Trophoblast cell (in vitro differentiated cells and primary cell): Measurements from ENCODE around the gene ATP1B2.
"Not testable (repeated sequence)": the region's sequence is repeated elsewhere in the genome, so short reads cannot be mapped to it uniquely, and the experiment has no call there.

ENCODE experiments used
- DNase-seq, 2 donors: peaks; one replicate each; pipeline ENCODE4 v3.0.0-alpha.2; 2016
- H2AFZ ChIP-seq: 2 replicates; pipeline ENCODE4 v1.6.1; 2013; ENCODE audit warnings: low read length, moderate library complexity, mild to moderate bottlenecking; ENCODE audit not compliant: insufficient read depth, poor library complexity
- H2AK5ac ChIP-seq: 2 replicates; pipeline ENCODE4 v1.6.1; 2013; ENCODE audit warnings: mild to moderate bottlenecking, low read length
- H2BK120ac ChIP-seq: 2 replicates; pipeline ENCODE4 v1.6.1; 2013; ENCODE audit warnings: low read length, mild to moderate bottlenecking, moderate library complexity; ENCODE audit not compliant: insufficient read depth, poor library complexity
- H2BK12ac ChIP-seq: 2 replicates; pipeline ENCODE4 v1.6.1; 2013; ENCODE audit warnings: mild to moderate bottlenecking, low read length, moderate library complexity
- H2BK5ac ChIP-seq: 2 replicates; pipeline ENCODE4 v1.6.1; 2013; ENCODE audit warnings: low read length, low read depth, moderate library complexity, mild to moderate bottlenecking; ENCODE audit not compliant: poor library complexity
- H3K14ac ChIP-seq: 2 replicates; pipeline ENCODE4 v1.6.1; 2013; ENCODE audit warnings: mild to moderate bottlenecking, low read length
- H3K18ac ChIP-seq: 2 replicates; pipeline ENCODE4 v1.6.1; 2013; ENCODE audit warnings: mild to moderate bottlenecking, low read length
- H3K23ac ChIP-seq: 2 replicates; pipeline ENCODE4 v1.6.1; 2013; ENCODE audit warnings: low read length
- H3K27ac ChIP-seq: 2 replicates; pipeline ENCODE4 v1.5.1; 2013; ENCODE audit warnings: low read depth, mild to moderate bottlenecking, inconsistent platforms, low read length, moderate library complexity
- H3K27me3 ChIP-seq: 2 replicates; pipeline ENCODE4 v1.6.1; 2013; ENCODE audit warnings: inconsistent platforms, mild to moderate bottlenecking, low read length, moderate library complexity; ENCODE audit not compliant: insufficient read depth
- H3K36me3 ChIP-seq, 2 experiments: 1 replicate in 1 of 2; 2 replicates in 1 of 2; pipeline ENCODE4 v1.6.1; 2013; ENCODE audit warnings: low read length in 2 of 2, mild to moderate bottlenecking in 2 of 2, moderate library complexity in 1 of 2; ENCODE audit not compliant: insufficient read depth in 2 of 2, control insufficient read depth in 1 of 2
- H3K4ac ChIP-seq: 2 replicates; pipeline ENCODE4 v1.6.1; 2013; ENCODE audit warnings: low read depth, mild to moderate bottlenecking, low read length, moderate library complexity
- H3K4me1 ChIP-seq, 2 experiments: 1 replicate in 1 of 2; 2 replicates in 1 of 2; pipeline ENCODE4 v1.6.1; 2013; ENCODE audit warnings: low read length in 2 of 2, mild to moderate bottlenecking in 2 of 2, moderate library complexity in 1 of 2; ENCODE audit not compliant: insufficient read depth in 2 of 2, control insufficient read depth in 1 of 2
- H3K4me2 ChIP-seq: 2 replicates; pipeline ENCODE4 v1.6.1; 2013; ENCODE audit warnings: inconsistent platforms, mild to moderate bottlenecking, low read length, moderate library complexity
- H3K4me3 ChIP-seq: 2 replicates; pipeline ENCODE4 v1.5.1; 2013; ENCODE audit warnings: mild to moderate bottlenecking, low read depth, low read length, inconsistent platforms
- H3K79me1 ChIP-seq: one replicate; pipeline ENCODE4 v1.6.1; 2013; ENCODE audit warnings: low read length
- H3K79me2 ChIP-seq: 2 replicates; pipeline ENCODE4 v1.6.1; 2013; ENCODE audit warnings: low read length, mild to moderate bottlenecking; ENCODE audit not compliant: control insufficient read depth, insufficient read depth, poor library complexity
- H3K9ac ChIP-seq: 2 replicates; pipeline ENCODE4 v1.6.1; 2013; ENCODE audit warnings: mild to moderate bottlenecking, low read length
- H3K9me3 ChIP-seq: 2 replicates; pipeline ENCODE4 v1.6.1; 2013; ENCODE audit warnings: low read depth, mild to moderate bottlenecking, control low read depth, inconsistent platforms, low read length; ENCODE audit not compliant: insufficient read depth
- H4K12ac ChIP-seq: 2 replicates; pipeline ENCODE4 v1.6.1; 2013; ENCODE audit warnings: low read depth, mild to moderate bottlenecking, low read length, moderate library complexity
- H4K8ac ChIP-seq: 2 replicates; pipeline ENCODE4 v1.6.1; 2013; ENCODE audit warnings: low read depth, mild to moderate bottlenecking, low read length, moderate library complexity
- H4K91ac ChIP-seq: one replicate; pipeline ENCODE4 v1.6.1; 2013; ENCODE audit warnings: low read depth, mild to moderate bottlenecking, low read length, moderate library complexity
- WGBS: extraction: QIAGEN DNeasy Blood & Tissue Kit; methylation state at CpG from one replicate; pipeline ENCODE4 v1.1.7; 2013; ENCODE audit warnings: missing lambda C conversion rate; ENCODE audit not compliant: insufficient read length, insufficient coverage; ENCODE audit errors: extremely low coverage; 5-methylcytosine and 5-hydroxymethylcytosine counted together

Gene ATP1B2

DNA sequence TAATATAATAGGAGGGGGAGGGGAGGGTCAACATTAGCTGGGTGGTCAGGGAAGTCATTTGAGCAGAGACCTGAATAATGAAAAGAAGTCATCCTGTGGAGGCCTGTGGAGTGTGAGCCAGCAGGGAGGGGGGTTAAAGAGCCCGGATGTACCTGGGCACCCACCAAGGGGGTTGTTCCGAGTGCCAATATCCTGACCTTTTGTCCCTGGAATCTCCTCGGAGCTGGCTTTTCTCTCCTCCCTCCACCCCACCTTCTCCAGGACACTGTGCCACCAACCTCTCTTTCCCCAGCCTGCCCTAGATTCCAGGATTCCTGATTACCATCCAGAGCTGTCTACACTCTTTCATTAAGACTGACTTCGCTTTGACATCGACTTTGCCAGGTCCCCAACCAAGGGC, 14.6 kb upstream of the ATP1B2 start:
- Histone ChIP-seq H3K9me3 (no peaks in the 10 kb centered on the region), H3K4ac (no peak overlapping the region), H3K18ac (no peak overlapping the region), H3K79me2 (no peaks in the 10 kb centered on the region), H2AFZ (no peak overlapping the region), H2BK120ac (no peak overlapping the region), H3K9ac (no peak overlapping the region), H3K14ac (no peak overlapping the region), H2BK5ac (no peak overlapping the region), H3K36me3 (no peaks in the 10 kb centered on the region), H4K8ac (no peak overlapping the region), H3K4me2 (no peak overlapping the region), H3K4me3 (no peak overlapping the region), H3K23ac (no peak overlapping the region), H4K91ac (no peak overlapping the region), H4K12ac (no peak overlapping the region), H3K79me1 (no peaks in the 10 kb centered on the region), H2BK12ac (no peak overlapping the region), H2AK5ac (no peak overlapping the region), H3K27ac (no peak overlapping the region), H3K27me3 (no peaks in the 10 kb centered on the region), H3K4me1 (no peaks in the 10 kb centered on the region)
- no CpG with 5 or more reads among the region's 5 CpGs for WGBS
- DNase-seq: no peak

DNA sequence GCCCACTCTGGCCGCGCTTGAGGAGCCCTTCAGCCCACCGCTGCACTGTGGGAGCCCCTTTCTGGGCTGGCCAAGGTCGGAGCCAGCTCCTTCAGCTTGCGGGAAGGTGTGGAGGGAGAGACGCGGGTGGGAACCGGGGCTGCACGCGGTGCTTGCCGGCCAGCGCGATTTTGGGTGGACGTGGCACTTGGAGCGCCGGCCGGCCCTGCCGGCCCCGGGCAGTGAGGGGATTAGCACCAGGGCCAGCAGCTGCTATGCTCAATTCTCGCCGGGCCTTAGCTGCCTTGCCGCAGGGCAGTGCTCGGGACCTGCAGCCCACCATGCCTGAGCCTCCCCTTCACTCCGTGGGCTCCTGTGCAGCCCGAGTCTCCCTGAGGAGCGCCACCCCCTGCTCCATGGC, 9.9 kb upstream of the ATP1B2 start:
- Histone ChIP-seq H3K79me2 (no peaks in the 10 kb centered on the region), H2BK12ac (no peak overlapping the region), H4K8ac (no peak overlapping the region), H3K4me3 (no peak overlapping the region), H2BK120ac (no peak overlapping the region), H3K36me3 (no peaks in the 10 kb centered on the region), H3K4me2 (no peak overlapping the region), H3K79me1 (no peaks in the 10 kb centered on the region), H4K12ac (no peak overlapping the region), H3K9ac (no peak overlapping the region), H3K14ac (no peak overlapping the region), H2AFZ (no peak overlapping the region), H3K23ac (no peak overlapping the region), H3K4me1 (no peaks in the 10 kb centered on the region), H3K27ac (no peak overlapping the region), H4K91ac (no peak overlapping the region), H2AK5ac (no peak overlapping the region), H3K4ac (no peak overlapping the region), H2BK5ac (no peak overlapping the region), H3K18ac (no peak overlapping the region), H3K27me3 (no peaks in the 10 kb centered on the region), H3K9me3 (no peaks in the 10 kb centered on the region)
- no CpG with 5 or more reads among the region's 26 CpGs for WGBS
- no peak for DNase-seq

DNA sequence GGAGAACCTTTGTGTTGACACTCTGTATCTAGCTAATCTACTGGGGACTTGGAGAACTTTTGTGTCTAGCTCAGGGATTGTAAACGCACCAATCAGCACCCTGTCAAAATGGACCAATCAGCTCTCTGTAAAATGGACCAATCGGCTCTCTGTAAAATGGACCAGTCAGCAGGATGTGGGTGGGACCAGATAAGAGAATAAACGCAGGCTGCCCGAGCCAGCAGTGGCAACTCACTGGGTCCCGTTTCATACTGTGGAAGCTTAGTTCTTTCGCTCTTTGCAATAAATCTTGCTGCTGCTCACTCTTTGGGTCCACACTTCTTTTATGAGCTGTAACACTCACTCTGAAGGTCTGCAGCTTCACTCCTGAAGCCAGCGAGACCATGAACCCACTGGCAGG, 9.1 kb upstream of the ATP1B2 start:
- H2BK5ac ChIP-seq, H3K4ac ChIP-seq, H3K27ac ChIP-seq, H3K4me2 ChIP-seq, H3K9ac ChIP-seq, DNase-seq, H2AK5ac ChIP-seq, H3K14ac ChIP-seq, H3K23ac ChIP-seq, H3K79me1 ChIP-seq, H2BK12ac ChIP-seq, H3K9me3 ChIP-seq, H4K12ac ChIP-seq, H4K8ac ChIP-seq, H3K4me3 ChIP-seq, H2AFZ ChIP-seq, H3K18ac ChIP-seq, H3K79me2 ChIP-seq, H3K4me1 ChIP-seq, H2BK120ac ChIP-seq, H3K36me3 ChIP-seq, H4K91ac ChIP-seq, H3K27me3 ChIP-seq: not testable (repeated sequence)
- no CpG with 5 or more reads among the region's 7 CpGs for WGBS

DNA sequence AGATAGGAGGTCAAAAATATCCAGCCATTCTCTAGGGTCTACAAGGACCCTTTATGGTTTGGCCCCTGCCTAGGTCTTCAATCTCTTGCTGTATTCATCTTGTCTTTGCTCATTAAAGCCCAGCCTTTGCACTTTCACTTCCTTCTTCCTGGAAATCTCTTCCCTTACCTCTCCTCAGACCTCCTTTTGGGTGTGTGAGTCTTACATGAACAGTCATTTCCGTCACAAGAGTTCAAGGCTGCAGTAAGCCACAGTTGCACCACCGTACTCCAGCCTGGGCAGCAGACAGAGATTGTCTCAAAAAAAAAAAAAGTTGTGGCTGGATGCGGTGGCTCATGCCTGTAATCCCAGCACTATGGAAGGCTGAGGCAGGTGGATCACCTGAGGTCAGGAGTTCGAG, 6.0 kb upstream of the ATP1B2 start:
- Histone ChIP-seq H3K4ac (no peak overlapping the region), H3K14ac (no peak overlapping the region), H2AK5ac (no peak overlapping the region), H3K4me2 (no peak overlapping the region), H4K8ac (no peak overlapping the region), H2AFZ (no peak overlapping the region), H3K18ac (no peak overlapping the region), H3K4me1 (no peaks in the 10 kb centered on the region), H2BK120ac (no peak overlapping the region), H3K27me3 (no peaks in the 10 kb centered on the region), H3K36me3 (no peaks in the 10 kb centered on the region), H3K79me2 (no peaks in the 10 kb centered on the region), H4K12ac (no peak overlapping the region), H3K27ac (no peak overlapping the region), H2BK12ac (no peak overlapping the region), H3K23ac (no peak overlapping the region), H3K4me3 (no peak overlapping the region), H2BK5ac (no peak overlapping the region), H3K79me1 (no peaks in the 10 kb centered on the region), H4K91ac (no peak overlapping the region), H3K9ac (no peak overlapping the region), H3K9me3 (no peaks in the 10 kb centered on the region)
- DNase-seq: no peak
- WGBS: no CpG with 5 or more reads among the region's 4 CpGs
